SK-N-SH (cell line): ENCODE data around the gene FUT6. TPM values are rescaled to one million over a fixed set of nuclear protein-coding genes. Genes with fewer than 3 reads are reported as not detected.

Experiments used
- CTCF ChIA-PET: fragments of 300-600, 350-600 bp; formaldehyde crosslinking; extraction: SDS; loops from one replicate; lab custom pipeline; 2021; lab: Yijun Ruan, JAX
- POLR2A ChIA-PET: fragments of 350-600 bp; sonication (Branson Sonifier 250); formaldehyde crosslinking; extraction: SDS; loops from one replicate; lab custom pipeline; 2020; ENCODE audit warnings: antibody characterized with exemption, inconsistent platforms; lab: Yijun Ruan, JAX
- DNase-seq: peaks from one replicate; pipeline ENCODE4 v3.0.0; 2012
- H2AFZ ChIP-seq: fragments of 200-600 bp; sonication (generic); 2 replicates; pipeline ENCODE4 v1.8.1; 2016; ENCODE audit warnings: antibody characterized with exemption, mild to moderate bottlenecking, low read depth
- H3F3A ChIP-seq: fragments of 200-600 bp; sonication (generic); replicated peaks from 2 replicates; pipeline ENCODE3; 2016; ENCODE audit warnings: antibody characterized with exemption, mild to moderate bottlenecking; ENCODE audit not compliant: insufficient read depth
- H3K27ac ChIP-seq, 2 experiments: fragments of 200-500 bp in 1 of 2; fragments of 200-600 bp in 1 of 2; sonication (Bioruptor generic) in 1 of 2; sonication (generic), shearing (Covaris generic) in 1 of 2; 2 replicates each; pipeline versions ENCODE4 v1.5.1 to v1.6.1; 2014 to 2016; ENCODE audit warnings: low read depth in 2 of 2, inconsistent platforms in 1 of 2, low read length in 1 of 2, mild to moderate bottlenecking in 1 of 2, mixed read lengths in 1 of 2
- H3K27me3 ChIP-seq: fragments of 200-600 bp; sonication (generic), shearing (Covaris generic); 2 replicates; pipeline ENCODE4 v1.6.1; 2016; ENCODE audit warnings: mixed run types; ENCODE audit not compliant: insufficient read depth
- H3K36me3 ChIP-seq, 2 experiments: fragments of 200-500 bp in 1 of 2; fragments of 200-600 bp in 1 of 2; sonication (Bioruptor generic) in 1 of 2; sonication (generic) in 1 of 2; replicated peaks in 1 of 2; 2 replicates each; pipeline versions ENCODE3 to v1.5.1; 2014 to 2016; ENCODE audit warnings: low read length in 1 of 2, mild to moderate bottlenecking in 1 of 2; ENCODE audit not compliant: insufficient read depth in 2 of 2, control insufficient read depth in 1 of 2
- H3K4me1 ChIP-seq, 2 experiments: fragments of 200-500 bp in 1 of 2; fragments of 200-600 bp in 1 of 2; sonication (Bioruptor generic) in 1 of 2; sonication (generic), shearing (Covaris generic) in 1 of 2; 2 replicates each; pipeline versions ENCODE4 v1.5.1 to v1.6.1; 2014 to 2016; ENCODE audit warnings: low read depth in 1 of 2, low read length in 1 of 2, mixed run types in 1 of 2; ENCODE audit not compliant: insufficient read depth in 2 of 2, control insufficient read depth in 1 of 2
- H3K4me2 ChIP-seq: fragments of 200-600 bp; sonication (generic), shearing (Covaris generic); 2 replicates; pipeline ENCODE4 v1.6.1; 2017; ENCODE audit warnings: mixed run types
- H3K4me3 ChIP-seq, 2 experiments: fragments of 200-500 bp in 1 of 2; fragments of 200-600 bp in 1 of 2; sonication (Bioruptor generic) in 1 of 2; sonication (generic), shearing (Covaris generic) in 1 of 2; 2 replicates each; pipeline versions ENCODE4 v1.5.1 to v1.8.1; 2014 to 2016; ENCODE audit warnings: low read depth in 2 of 2, inconsistent platforms in 1 of 2, low read length in 1 of 2, mild to moderate bottlenecking in 1 of 2, mixed read lengths in 1 of 2, moderate library complexity in 1 of 2
- H3K79me2 ChIP-seq: fragments of 200-600 bp; sonication (generic); 2 replicates; pipeline ENCODE4 v1.8.1; 2017; ENCODE audit warnings: mild to moderate bottlenecking; ENCODE audit not compliant: insufficient read depth
- H3K9ac ChIP-seq: fragments of 200-600 bp; sonication (generic); 2 replicates; pipeline ENCODE4 v1.6.1; 2017; ENCODE audit warnings: mixed run types
- H3K9me2 ChIP-seq: fragments of 200-600 bp; sonication (generic); 2 replicates; pipeline ENCODE4 v1.6.1; 2017; ENCODE audit warnings: mixed run types
- H3K9me3 ChIP-seq: fragments of 200-600 bp; sonication (generic); 2 replicates; pipeline ENCODE4 v1.6.1; 2017; ENCODE audit warnings: mixed run types, mild to moderate bottlenecking, moderate library complexity
- H4K20me1 ChIP-seq: fragments of 200-600 bp; sonication (generic); 2 replicates; pipeline ENCODE4 v1.6.1; 2017; ENCODE audit warnings: mild to moderate bottlenecking, mixed run types; ENCODE audit not compliant: insufficient read depth
- CTCF ChIP-seq: fragments of 200-600 bp; sonication (generic); IDR thresholded peaks from 2 replicates; pipeline ENCODE4 v1.6.1; 2017; ENCODE audit warnings: antibody characterized with exemption, mild to moderate bottlenecking, moderate library complexity
- FOXJ3 ChIP-seq: sonication (generic); formaldehyde crosslinking; IDR thresholded peaks from 2 replicates; pipeline ENCODE4 v1.5.1; 2020; ENCODE audit warnings: mild to moderate bottlenecking, missing genetic modification reagents
- FOXM1 ChIP-seq: IDR thresholded peaks from 2 replicates; pipeline ENCODE4 v1.4.0; 2012; ENCODE audit warnings: low read depth, mild to moderate bottlenecking
- JUND ChIP-seq: IDR thresholded peaks from 2 replicates; pipeline ENCODE4 v1.4.0; 2012
- RCOR1 ChIP-seq: fragments of 150-350 bp; IDR thresholded peaks from 2 replicates; pipeline ENCODE4 v1.6.1; 2017; ENCODE audit warnings: antibody characterized with exemption, low read length
- RXRA ChIP-seq: IDR thresholded peaks from 2 replicates; pipeline ENCODE4 v1.4.0; 2012; ENCODE audit warnings: low read depth, mild to moderate bottlenecking, borderline replicate concordance
- SIN3A ChIP-seq: IDR thresholded peaks from 2 replicates; pipeline ENCODE4 v1.6.1; 2012; ENCODE audit warnings: low read depth, mild to moderate bottlenecking, low read length, moderate library complexity, borderline replicate concordance
- SMC3 ChIP-seq: IDR thresholded peaks from 2 replicates; pipeline ENCODE4 v1.6.1; 2012; ENCODE audit warnings: low read depth, low read length, improper control_type of control experiment
- TAF1 ChIP-seq: IDR thresholded peaks from 2 replicates; pipeline ENCODE4 v1.6.1; 2012; ENCODE audit warnings: low read depth, mild to moderate bottlenecking, low read length, moderate library complexity, borderline replicate concordance
- TEAD4 ChIP-seq: IDR thresholded peaks from 2 replicates; pipeline ENCODE4 v1.4.0; 2012; ENCODE audit warnings: mild to moderate bottlenecking, borderline replicate concordance; ENCODE audit not compliant: insufficient read depth
- USF1 ChIP-seq: IDR thresholded peaks from 2 replicates; pipeline ENCODE4 v1.4.0; 2012; ENCODE audit warnings: low read depth, borderline replicate concordance
- WGBS: methylation state at CpG from one replicate; pipeline ENCODE4 v1.1.6; 2017; ENCODE audit warnings: low lambda C conversion rate; 5-methylcytosine and 5-hydroxymethylcytosine counted together
- polyA plus RNA-seq, 3 experiments: library from polyadenylated mRNA; depleted of rRNA; stranded (reverse); fragments of >200 nt; gene quantifications; 2 replicates each; pipeline ENCODE4 v1.2.3, GENCODE V29; 2012
- TF ChIP-seq, protein P1 (sequence below): fragments of 150-350 bp; IDR thresholded peaks from 2 replicates; pipeline ENCODE4 v1.6.1; 2017; ENCODE audit warnings: antibody characterized with exemption, low read length, low read depth, borderline replicate concordance

Gene FUT6
- polyA plus RNA-seq, 1 of the 3 experiments (the other 2 are of a cell fraction) = not detected

- no peak for TF ChIP-seq RXRA
- no peak for TF ChIP-seq SMC3
- no peak for TF ChIP-seq FOXJ3 (CRISPR knock-in tag)
- TF ChIP-seq FOXM1 = no peak
Observed at GRCh38 chr19:5785423-5785822, 54.1 kb downstream of the FUT6 start (continued).

GRCh38 chr19:5784581-5785147, 54.8 kb downstream of the FUT6 start, which contains the start of gene PRR22:
Gene PRR22 (minus strand): TSS chr19:5784746. CDS start chr19:5784660, 86 bp downstream.
- DNase-seq = no peak
- H3K9me3 ChIP-seq = no peaks in the 10 kb centered on the region
- no peak within 1 kb of the TSS for H3K27ac ChIP-seq
- H3K9ac ChIP-seq = no peak within 1 kb of the TSS
- ChIA-PET POLR2A (no interaction called here), CTCF (interaction anchor here (0.7 to 1.5 kb wide), 6 partner anchors 10 to 36 kb away, joined by 3 to 6 read pairs (median 3); no protein-coding TSS in a partner anchor)
- H3K4me3 ChIP-seq = no peak within 1 kb of the TSS
- H3F3A ChIP-seq = no peaks in the 10 kb centered on the region
- no peaks in the 10 kb centered on the region for H3K9me2 ChIP-seq
- H3K36me3 ChIP-seq = peaks cover 0 to 44% of the 10 kb centered on the region in 2 experiments
- H3K27me3 ChIP-seq = no peaks in the 10 kb centered on the region
- no peak within 1 kb of the TSS for H2AFZ ChIP-seq
- no peak within 1 kb of the TSS for H3K4me2 ChIP-seq
- peaks cover 1% of the 10 kb centered on the region; the same call in 1 of the 2 replicates for H3K79me2 ChIP-seq
- peaks cover 0 to under 1% of the 10 kb centered on the region in 2 experiments; a peak in 1 of 4 replicates for H3K4me1 ChIP-seq
- 87% methylated on average over 5 of the region's 15 CpGs for WGBS
- H4K20me1 ChIP-seq = no peaks in the 10 kb centered on the region
- TF ChIP-seq SIN3A (no peak), TAF1 (no peak), SMC3 (no peak), USF1 (no peak), FOXJ3 (CRISPR knock-in tag) (no peak), TEAD4 (no peak), RCOR1 (no peak), JUND (no peak), CTCF (no peak)
- TF ChIP-seq, protein P1, sequence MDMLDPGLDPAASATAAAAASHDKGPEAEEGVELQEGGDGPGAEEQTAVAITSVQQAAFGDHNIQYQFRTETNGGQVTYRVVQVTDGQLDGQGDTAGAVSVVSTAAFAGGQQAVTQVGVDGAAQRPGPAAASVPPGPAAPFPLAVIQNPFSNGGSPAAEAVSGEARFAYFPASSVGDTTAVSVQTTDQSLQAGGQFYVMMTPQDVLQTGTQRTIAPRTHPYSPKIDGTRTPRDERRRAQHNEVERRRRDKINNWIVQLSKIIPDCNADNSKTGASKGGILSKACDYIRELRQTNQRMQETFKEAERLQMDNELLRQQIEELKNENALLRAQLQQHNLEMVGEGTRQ = no peak
